ENCODE measurements around the gene MYT1.
A peak's percentile ranks its signal among the peaks of the same experiment; 100 is the strongest.

Gene MYT1

DNA sequence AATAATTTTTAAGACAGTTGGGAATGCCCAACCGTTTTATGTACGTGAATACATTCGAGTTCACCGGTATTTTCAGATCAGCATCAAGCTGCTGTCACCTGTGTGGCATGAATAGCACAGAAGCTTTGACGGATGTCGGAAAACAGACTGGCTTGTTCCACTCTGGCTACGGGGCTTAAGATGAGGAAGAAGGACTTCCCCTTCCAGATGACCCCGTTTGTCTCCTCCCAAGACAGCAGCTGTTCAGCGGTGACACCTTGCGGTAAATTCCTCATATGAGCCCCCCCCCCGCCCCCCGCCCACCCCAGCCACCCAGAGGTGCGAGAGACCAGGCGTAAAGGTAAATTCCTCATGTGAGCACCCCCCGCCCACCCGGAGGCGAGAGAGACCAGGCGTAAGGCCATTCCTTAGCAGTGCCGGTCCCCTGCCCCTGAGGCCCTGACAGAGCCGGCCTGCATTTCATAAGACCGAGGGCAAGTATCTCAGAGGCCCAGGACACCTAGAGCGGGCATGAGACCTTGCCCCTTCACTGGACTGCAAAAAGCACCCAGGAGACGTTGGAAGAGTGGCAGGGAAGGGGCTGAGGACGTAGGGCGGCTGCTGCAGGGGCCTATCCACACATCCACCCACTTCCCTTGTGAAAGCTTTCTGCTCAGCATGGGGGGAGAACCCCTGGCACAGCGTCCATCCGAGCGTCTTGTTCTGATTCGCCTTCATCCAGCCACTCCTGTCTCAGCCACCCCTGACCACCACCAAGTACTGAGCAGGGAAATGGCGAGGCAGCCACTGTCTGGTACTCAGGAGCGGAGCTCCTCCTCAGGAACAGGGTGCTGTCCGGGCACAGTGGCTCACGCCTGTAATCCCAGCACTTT is 84.0 kb downstream of the MYT1 start:
- no peak overlapping the region for H2AK5ac ChIP-seq (ENCODE audit: low read depth, low read length)
- no CpG with 5 or more reads among the region's 33 CpGs for WGBS, 2 donors (ENCODE audit: extremely low coverage in 2 of 2, insufficient read length in 2 of 2, insufficient replicate concordance in 1 of 2)

DNA sequence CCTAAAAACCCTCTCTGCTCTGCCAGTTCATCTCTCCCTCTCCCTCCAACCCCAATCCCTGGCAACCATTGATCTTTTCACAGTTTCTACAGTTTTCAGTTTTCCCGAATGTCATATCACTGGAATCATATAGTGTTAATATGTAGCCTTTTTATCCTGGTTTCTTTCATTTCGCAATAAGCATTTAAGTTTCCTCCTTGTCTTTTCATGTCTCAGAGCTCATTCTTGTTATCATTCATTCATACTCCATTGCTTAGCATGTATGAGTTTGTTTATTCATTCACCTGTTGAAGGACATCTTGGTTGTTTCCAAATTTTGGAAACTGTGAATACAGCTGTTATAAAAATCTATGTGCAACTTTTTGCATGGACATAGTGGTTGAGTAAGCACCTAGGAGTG is 85.8 kb downstream of the MYT1 start:
- Histone ChIP-seq H2AK5ac (ENCODE audit: low read depth, low read length) (no peak overlapping the region), H3K79me1 (ENCODE audit: low read depth, low read length) (no peaks in the 10 kb centered on the region), H3K4me2 (ENCODE audit: insufficient read depth, low read length, poor library complexity, severe bottlenecking) (no peak overlapping the region), H3K14ac (ENCODE audit: low read length) (no peak overlapping the region), H2AFZ (ENCODE audit: low read length) (no peak overlapping the region), H3K36me3 (replicated peaks in 1 of 2; ENCODE audit: control insufficient read depth in 2 of 2, insufficient read depth in 2 of 2, low read length in 2 of 2) (no peaks in the 10 kb centered on the region), H2BK15ac (ENCODE audit: low read length) (no peak overlapping the region), H4K91ac (ENCODE audit: low read depth, low read length, poor library complexity) (no peak overlapping the region), H2BK5ac (ENCODE audit: low read length) (no peak overlapping the region), H3K27me3 (ENCODE audit: control insufficient read depth in 3 of 3, insufficient read depth in 3 of 3, low read depth in 1 of 3, low read length in 3 of 3) (peaks cover 0 to 32% (median 2%) of the 10 kb centered on the region in 3 experiments), H3K18ac (ENCODE audit: low read length) (no peak overlapping the region), H2BK120ac (ENCODE audit: low read depth, low read length) (no peak overlapping the region), H3K27ac (replicated peaks; ENCODE audit: low read length) (no peak overlapping the region), H2BK12ac (ENCODE audit: low read length) (no peak overlapping the region), H4K8ac (ENCODE audit: low read depth, low read length) (no peak overlapping the region), H3K4me1 (ENCODE audit: control insufficient read depth in 2 of 2, insufficient read depth in 1 of 2, low read depth in 1 of 2, low read length in 2 of 2) (peaks cover 0 to 2% of the 10 kb centered on the region in 2 donors), H3K9me3 (replicated peaks in 1 of 2; ENCODE audit: control insufficient read depth in 2 of 2, insufficient read depth in 1 of 2, low read depth in 1 of 2, low read length in 2 of 2) (no peaks in the 10 kb centered on the region), H3K9ac (ENCODE audit: low read depth, low read length, poor library complexity) (no peak overlapping the region), H3K4me3 (ENCODE audit: low read length in 2 of 2) (no peak overlapping the region), H3K4ac (ENCODE audit: low read length) (no peak overlapping the region), H3K23ac (ENCODE audit: low read depth, low read length, poor library complexity) (no peak overlapping the region)
- WGBS, 2 donors (ENCODE audit: extremely low coverage in 2 of 2, insufficient read length in 2 of 2, insufficient replicate concordance in 1 of 2) = no CpG with 5 or more reads among the region's 2 CpGs
- no peak for DNase-seq (ENCODE audit: low spot score)

More for the DNA sequence above, 84.0 kb downstream of the MYT1 start:
- Histone ChIP-seq H3K9ac (ENCODE audit: low read depth, low read length, poor library complexity) (peak overlapping the region; percentile 50), H3K9me3 (replicated peaks in 1 of 2; ENCODE audit: control insufficient read depth in 2 of 2, insufficient read depth in 1 of 2, low read depth in 1 of 2, low read length in 2 of 2) (no peaks in the 10 kb centered on the region), H3K4me1 (ENCODE audit: control insufficient read depth in 2 of 2, insufficient read depth in 1 of 2, low read depth in 1 of 2, low read length in 2 of 2) (no peaks in the 10 kb centered on the region), H2BK120ac (ENCODE audit: low read depth, low read length) (no peak overlapping the region), H2BK12ac (ENCODE audit: low read length) (no peak overlapping the region), H3K79me1 (ENCODE audit: low read depth, low read length) (no peaks in the 10 kb centered on the region), H4K8ac (ENCODE audit: low read depth, low read length) (no peak overlapping the region), H3K27me3 (ENCODE audit: control insufficient read depth in 3 of 3, insufficient read depth in 3 of 3, low read depth in 1 of 3, low read length in 3 of 3) (peaks cover 0 to 40% (median 2%) of the 10 kb centered on the region in 3 experiments), H3K14ac (ENCODE audit: low read length) (no peak overlapping the region), H3K4ac (ENCODE audit: low read length) (no peak overlapping the region), H4K91ac (ENCODE audit: low read depth, low read length, poor library complexity) (no peak overlapping the region), H3K4me2 (ENCODE audit: insufficient read depth, low read length, poor library complexity, severe bottlenecking) (no peak overlapping the region), H3K18ac (ENCODE audit: low read length) (peak overlapping the region; percentile 65), H3K27ac (replicated peaks; ENCODE audit: low read length) (no peak overlapping the region), H3K23ac (ENCODE audit: low read depth, low read length, poor library complexity) (no peak overlapping the region), H2AFZ (ENCODE audit: low read length) (no peak overlapping the region), H3K4me3 (ENCODE audit: low read length in 2 of 2) (no peak overlapping the region), H2BK5ac (ENCODE audit: low read length) (no peak overlapping the region), H3K36me3 (replicated peaks in 1 of 2; ENCODE audit: control insufficient read depth in 2 of 2, insufficient read depth in 2 of 2, low read length in 2 of 2) (no peaks in the 10 kb centered on the region), H2BK15ac (ENCODE audit: low read length) (no peak overlapping the region)
- DNase-seq (ENCODE audit: low spot score) = no peak

DNA sequence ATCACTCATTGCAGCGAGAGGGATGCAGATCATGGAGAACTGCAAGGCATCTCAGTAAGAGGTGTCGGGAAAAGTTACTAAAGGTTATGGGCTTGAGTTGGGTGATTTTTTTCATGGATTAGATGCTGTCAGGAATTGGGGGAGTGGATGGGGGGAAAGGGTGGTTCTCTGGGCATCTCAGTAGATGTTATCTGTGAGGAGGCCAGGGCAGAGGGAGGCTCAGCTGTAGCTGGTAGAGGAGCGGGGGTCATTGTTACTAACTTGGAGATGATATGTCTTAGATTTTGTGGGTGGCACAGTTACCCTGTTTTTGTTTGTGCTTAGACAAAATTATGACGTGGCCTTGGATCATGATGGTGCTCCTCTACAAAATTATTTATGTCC is 88.7 kb downstream of the MYT1 start:
- H3K79me1 ChIP-seq (ENCODE audit: low read depth, low read length) = peaks cover 5% of the 10 kb centered on the region
- no peak overlapping the region for H2BK5ac ChIP-seq (ENCODE audit: low read length)
- H3K27ac ChIP-seq (replicated peaks; ENCODE audit: low read length) = no peak overlapping the region
- no peak overlapping the region for H3K9ac ChIP-seq (ENCODE audit: low read depth, low read length, poor library complexity)
- no peaks in the 10 kb centered on the region for H3K9me3 ChIP-seq (replicated peaks in 1 of 2; ENCODE audit: control insufficient read depth in 2 of 2, insufficient read depth in 1 of 2, low read depth in 1 of 2, low read length in 2 of 2)
- H3K4ac ChIP-seq (ENCODE audit: low read length) = no peak overlapping the region
- no peak overlapping the region for H2BK12ac ChIP-seq (ENCODE audit: low read length)
- no peak overlapping the region for H3K4me2 ChIP-seq (ENCODE audit: insufficient read depth, low read length, poor library complexity, severe bottlenecking)
- no peak overlapping the region for H3K14ac ChIP-seq (ENCODE audit: low read length)
- H3K27me3 ChIP-seq (ENCODE audit: control insufficient read depth in 3 of 3, insufficient read depth in 3 of 3, low read depth in 1 of 3, low read length in 3 of 3) = peaks cover 0 to 19% (median 0%) of the 10 kb centered on the region in 3 experiments
- no peak overlapping the region for H4K91ac ChIP-seq (ENCODE audit: low read depth, low read length, poor library complexity)
- no peak overlapping the region for H3K18ac ChIP-seq (ENCODE audit: low read length)
- WGBS, 2 donors (ENCODE audit: extremely low coverage in 2 of 2, insufficient read length in 2 of 2, insufficient replicate concordance in 1 of 2) = no CpG with 5 or more reads among the region's 4 CpGs
- H3K4me3 ChIP-seq (ENCODE audit: low read length in 2 of 2) = no peak overlapping the region
- H2AFZ ChIP-seq (ENCODE audit: low read length) = no peak overlapping the region
- no peak overlapping the region for H3K23ac ChIP-seq (ENCODE audit: low read depth, low read length, poor library complexity)
- no peak overlapping the region for H2BK120ac ChIP-seq (ENCODE audit: low read depth, low read length)
- no peaks in the 10 kb centered on the region for H3K36me3 ChIP-seq (replicated peaks in 1 of 2; ENCODE audit: control insufficient read depth in 2 of 2, insufficient read depth in 2 of 2, low read length in 2 of 2)
- DNase-seq (ENCODE audit: low spot score) = no peak
- H4K8ac ChIP-seq (ENCODE audit: low read depth, low read length) = no peak overlapping the region
- H2AK5ac ChIP-seq (ENCODE audit: low read depth, low read length) = no peak overlapping the region
- H2BK15ac ChIP-seq (ENCODE audit: low read length) = no peak overlapping the region
- H3K4me1 ChIP-seq (ENCODE audit: control insufficient read depth in 2 of 2, insufficient read depth in 1 of 2, low read depth in 1 of 2, low read length in 2 of 2) = peaks cover 7% of the 10 kb centered on the region in 2 donors

DNA sequence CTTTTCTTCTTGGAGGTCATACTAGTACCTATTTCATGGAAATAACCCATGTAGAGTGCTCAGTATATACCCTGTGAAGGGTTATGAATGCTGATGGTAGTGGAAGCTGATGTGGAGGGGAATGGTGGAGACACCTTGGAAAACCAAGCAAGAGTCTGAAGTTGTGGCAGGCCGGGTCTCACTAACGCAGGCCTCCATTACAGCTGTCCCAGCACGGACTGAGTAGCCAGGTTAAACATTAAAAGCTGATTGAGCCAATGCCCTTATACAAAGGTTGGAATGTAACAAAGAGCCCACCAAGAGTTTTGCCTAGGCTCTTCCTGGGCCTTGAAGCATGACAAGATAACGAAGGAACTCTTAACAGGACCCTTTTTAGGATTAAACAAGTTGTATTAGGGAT is 89.2 kb downstream of the MYT1 start:
- Histone ChIP-seq H3K4me2 (ENCODE audit: insufficient read depth, low read length, poor library complexity, severe bottlenecking) (no peak overlapping the region), H2BK15ac (ENCODE audit: low read length) (no peak overlapping the region), H3K79me1 (ENCODE audit: low read depth, low read length) (peaks cover 5% of the 10 kb centered on the region), H2BK5ac (ENCODE audit: low read length) (no peak overlapping the region), H2BK120ac (ENCODE audit: low read depth, low read length) (no peak overlapping the region), H3K4me1 (ENCODE audit: control insufficient read depth in 2 of 2, insufficient read depth in 1 of 2, low read depth in 1 of 2, low read length in 2 of 2) (peaks cover 7% of the 10 kb centered on the region in 2 donors), H3K27me3 (ENCODE audit: control insufficient read depth in 3 of 3, insufficient read depth in 3 of 3, low read depth in 1 of 3, low read length in 3 of 3) (peaks cover 0 to 17% (median 0%) of the 10 kb centered on the region in 3 experiments), H3K18ac (ENCODE audit: low read length) (no peak overlapping the region), H3K4ac (ENCODE audit: low read length) (no peak overlapping the region), H3K27ac (replicated peaks; ENCODE audit: low read length) (no peak overlapping the region), H3K4me3 (ENCODE audit: low read length in 2 of 2) (no peak overlapping the region), H3K36me3 (replicated peaks in 1 of 2; ENCODE audit: control insufficient read depth in 2 of 2, insufficient read depth in 2 of 2, low read length in 2 of 2) (no peaks in the 10 kb centered on the region), H2BK12ac (ENCODE audit: low read length) (no peak overlapping the region), H3K9ac (ENCODE audit: low read depth, low read length, poor library complexity) (no peak overlapping the region), H2AK5ac (ENCODE audit: low read depth, low read length) (no peak overlapping the region), H4K8ac (ENCODE audit: low read depth, low read length) (no peak overlapping the region), H3K9me3 (replicated peaks in 1 of 2; ENCODE audit: control insufficient read depth in 2 of 2, insufficient read depth in 1 of 2, low read depth in 1 of 2, low read length in 2 of 2) (no peaks in the 10 kb centered on the region), H3K14ac (ENCODE audit: low read length) (no peak overlapping the region), H4K91ac (ENCODE audit: low read depth, low read length, poor library complexity) (no peak overlapping the region), H2AFZ (ENCODE audit: low read length) (no peak overlapping the region), H3K23ac (ENCODE audit: low read depth, low read length, poor library complexity) (no peak overlapping the region)
- WGBS, 2 donors (ENCODE audit: extremely low coverage in 2 of 2, insufficient read length in 2 of 2, insufficient replicate concordance in 1 of 2) = no CpG with 5 or more reads among the region's 4 CpGs
- no peak for DNase-seq (ENCODE audit: low spot score)
